HG03097 (cell line): ENCODE data around the gene ERN2.

Source experiments
- ATAC-seq: cut with Tn5 transposase; IDR thresholded peaks from one replicate; pipeline ENCODE4 v1.9.1; 2021; ENCODE audit not compliant: unreplicated experiment, low FRiP score

The ERN2 gene

DNA sequence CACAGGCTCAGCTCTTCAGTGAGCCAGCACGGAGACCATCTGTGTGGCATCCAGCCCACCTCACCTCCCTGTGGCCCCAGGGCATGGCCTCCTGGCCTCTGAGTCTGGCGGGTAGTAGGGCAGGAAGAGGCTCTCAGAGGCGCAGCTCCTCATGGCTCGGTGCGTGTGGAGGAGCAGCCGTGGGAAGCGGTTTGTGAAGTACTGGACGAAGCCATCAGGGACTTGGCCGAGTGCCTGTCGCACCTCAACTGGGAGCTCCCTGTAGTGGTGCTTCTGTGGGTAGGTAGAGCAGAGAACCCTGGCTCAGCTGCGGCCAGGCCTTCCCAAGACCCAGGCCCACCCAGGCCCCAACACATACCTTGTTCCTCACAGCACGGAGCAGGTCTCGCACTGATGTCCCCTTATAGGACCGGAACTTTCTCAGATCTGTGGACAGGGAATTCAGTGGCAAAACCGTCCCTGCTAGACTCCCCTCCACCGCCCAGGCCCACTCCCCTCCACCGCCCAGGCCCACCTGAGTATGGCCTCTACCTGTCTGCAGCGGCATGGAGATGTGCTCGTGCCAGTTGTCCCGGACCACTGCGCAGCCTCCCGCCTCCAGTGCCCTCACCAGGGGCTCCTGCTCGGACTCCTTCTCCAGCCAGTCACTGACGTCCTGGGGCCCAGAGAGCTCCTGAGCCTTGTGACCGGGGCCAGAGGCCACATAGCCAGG lies 22.1 kb downstream of the ERN2 start:
- no peak for ATAC-seq

- no peak for ATAC-seq
These were observed 23.4 kb downstream of the ERN2 start for GRCh38 chr16:23689442-23690187.

DNA sequence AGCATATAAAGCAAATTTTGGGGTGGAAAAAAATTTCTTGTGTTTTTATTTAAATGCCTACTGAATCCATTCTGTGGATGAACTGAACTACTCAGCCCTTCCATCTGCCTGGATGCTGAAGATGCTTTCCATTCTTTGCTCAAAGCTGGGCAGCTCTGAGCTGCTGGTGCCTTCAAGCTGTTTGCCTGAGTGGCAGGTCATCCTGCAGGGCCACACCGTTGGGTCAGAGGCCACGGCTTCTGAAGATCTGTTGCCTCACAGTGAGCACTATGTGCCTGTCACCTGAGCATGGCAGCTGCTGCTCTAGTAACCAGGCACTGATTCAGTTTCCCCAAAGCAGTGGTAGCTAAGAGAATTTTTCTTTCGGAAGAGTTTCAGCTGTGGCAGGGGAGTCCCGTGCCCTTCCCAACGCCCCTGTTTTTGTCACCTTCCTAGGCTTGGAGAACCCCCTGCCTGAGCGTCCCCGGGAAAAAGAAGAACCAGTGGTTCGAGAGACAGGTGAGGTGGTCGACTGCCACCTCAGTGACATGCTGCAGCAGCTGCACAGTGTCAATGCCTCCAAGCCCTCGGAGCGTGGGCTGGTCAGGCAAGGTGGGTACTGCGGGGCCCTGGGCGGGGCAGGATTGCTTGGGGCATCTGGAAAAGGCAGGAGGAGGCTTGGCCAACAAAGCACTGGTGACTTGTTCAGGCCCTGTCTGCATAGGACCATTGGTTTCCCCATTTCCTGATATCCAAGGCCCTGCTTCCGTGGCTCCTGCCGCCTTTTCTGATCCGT lies 25.8 kb downstream of the ERN2 start:
- ATAC-seq, result no peak

- ATAC-seq, result no peak
These were observed 29.5 kb downstream of the ERN2 start for GRCh38 chr16:23683487-23683886.

DNA sequence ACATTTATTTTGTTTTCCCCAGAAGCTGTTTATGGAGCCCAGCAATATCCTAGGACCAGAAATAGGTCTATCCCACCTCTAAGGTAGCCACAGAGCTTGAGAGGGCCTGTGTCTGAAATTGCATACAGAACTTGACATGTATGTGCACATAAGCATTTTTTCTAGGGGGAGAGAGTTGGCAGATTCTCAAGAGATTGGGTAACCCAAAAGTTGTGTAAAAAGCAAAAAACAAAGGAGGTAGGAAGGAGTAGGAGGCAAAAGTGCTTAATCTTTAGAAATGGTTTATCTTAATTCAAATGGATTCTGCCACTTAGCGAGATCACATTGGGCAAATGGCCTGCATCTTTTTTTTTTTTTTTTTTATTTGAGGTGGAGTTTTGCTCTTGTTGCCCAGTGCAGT lies 30.8 kb downstream of the ERN2 start:
- no peak for ATAC-seq

DNA sequence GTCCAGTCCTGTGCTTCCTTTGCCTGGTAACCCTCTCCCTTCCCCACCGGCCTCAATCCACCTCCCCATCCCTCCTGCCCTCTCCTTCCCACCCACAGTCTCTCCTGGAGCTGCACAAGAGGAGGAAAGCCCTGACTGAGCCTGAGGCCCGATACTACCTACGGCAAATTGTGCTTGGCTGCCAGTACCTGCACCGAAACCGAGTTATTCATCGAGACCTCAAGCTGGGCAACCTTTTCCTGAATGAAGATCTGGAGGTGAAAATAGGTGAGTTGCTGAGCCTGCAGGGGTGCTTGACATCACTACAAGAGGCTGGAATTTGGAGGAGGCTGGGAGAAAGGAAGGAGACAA lies 33.1 kb downstream of the ERN2 start:
- no peak for ATAC-seq

GRCh38 chr16:23679274-23679985 lies 33.6 kb downstream of the ERN2 start:
- ATAC-seq, result no peak

- ATAC-seq, result peak; percentile 77
These were observed 34.4 kb downstream of the ERN2 start, which contains the start of gene PLK1 for GRCh38 chr16:23678430-23679273. Gene PLK1 (plus strand): TSS chr16:23678889. CDS start chr16:23678933, 44 bp downstream.

DNA sequence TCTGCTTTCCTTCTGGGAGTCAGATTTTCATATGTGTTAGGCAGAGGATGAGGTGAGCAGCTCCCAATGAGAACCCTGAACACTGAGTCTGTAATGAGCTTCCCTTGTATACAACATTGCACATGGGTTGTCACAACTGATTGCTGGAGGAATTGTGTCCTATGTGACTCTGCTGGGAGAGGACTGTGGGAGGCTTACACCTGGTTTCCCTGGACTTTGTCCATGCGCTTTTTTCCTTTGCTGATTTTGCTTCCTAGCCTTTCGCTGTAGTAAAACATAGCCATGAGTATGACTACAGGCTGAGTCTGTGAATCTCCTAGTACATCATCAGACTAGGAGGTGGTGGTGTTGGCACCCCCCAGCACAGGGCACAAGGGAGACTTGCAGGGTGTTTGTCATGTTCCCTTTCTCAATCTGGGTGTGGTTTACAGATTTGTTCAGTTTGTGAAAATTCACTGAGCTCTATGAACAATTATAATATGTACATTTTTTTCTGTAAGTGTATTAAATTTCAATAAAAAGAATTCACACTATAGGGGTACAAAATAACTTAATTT lies 36.0 kb downstream of the ERN2 start:
- no peak for ATAC-seq

GRCh38 chr16:23673971-23674614 lies 38.9 kb downstream of the ERN2 start:
- ATAC-seq, result no peak

- ATAC-seq, result peak; percentile 78
These were observed 42.8 kb downstream of the ERN2 start for GRCh38 chr16:23670137-23670776.

GRCh38 chr16:23668873-23669272 lies 44.1 kb downstream of the ERN2 start:
- ATAC-seq, result no peak

DNA sequence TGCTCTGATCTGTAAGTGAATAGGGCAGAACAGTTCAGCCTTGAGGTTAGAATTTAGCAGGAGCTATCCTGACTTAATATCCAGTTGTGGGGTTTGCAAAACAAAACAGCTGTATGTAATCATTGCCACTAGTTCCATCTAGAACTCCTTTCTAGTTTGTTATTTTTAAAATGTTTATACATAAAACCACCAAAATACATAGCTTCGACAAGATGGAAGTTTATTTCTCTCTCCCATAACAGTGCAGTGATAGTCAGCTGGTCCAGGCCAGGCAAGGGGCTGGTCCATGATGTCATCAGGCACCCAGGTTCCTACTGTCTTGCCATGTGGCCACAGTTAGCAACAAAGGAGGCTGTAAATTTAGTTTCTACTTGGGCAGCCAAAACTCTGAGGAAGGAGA lies 44.8 kb downstream of the ERN2 start:
- no peak for ATAC-seq

- ATAC-seq, result no peak
These were observed 45.7 kb downstream of the ERN2 start for GRCh38 chr16:23667355-23667659.

- ATAC-seq, result no peak
These were observed 46.3 kb downstream of the ERN2 start for GRCh38 chr16:23666571-23667354.

DNA sequence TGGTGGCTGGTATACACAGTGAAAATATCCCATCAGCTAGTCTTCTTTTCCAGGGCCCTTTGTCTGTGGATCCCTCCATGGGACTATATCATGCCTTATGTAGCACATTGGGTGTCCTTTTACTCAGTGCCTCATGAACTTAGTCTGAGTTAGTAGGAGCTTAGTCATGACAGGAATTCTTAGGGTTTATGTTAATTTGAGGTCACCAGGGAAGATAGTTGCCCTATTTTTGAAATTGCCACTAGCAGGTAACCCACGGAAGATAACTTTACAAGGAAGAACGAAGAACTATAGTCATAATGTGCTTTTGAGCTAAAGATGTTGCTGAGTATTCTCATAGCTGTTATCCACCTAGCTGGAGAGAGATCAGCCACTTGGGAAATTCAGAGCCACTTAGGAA lies 49.1 kb downstream of the ERN2 start:
- no peak for ATAC-seq

- no peak for ATAC-seq
These were observed 61.0 kb downstream of the ERN2 start for GRCh38 chr16:23651943-23652468.
